GDM1 (cell line): ENCODE data around the gene ARID5A.
"Not testable (repeated sequence)": the region's sequence is repeated elsewhere in the genome, so short reads cannot be mapped to it uniquely, and the experiment has no call there.

Experiments used
- DNase-seq: peaks from one replicate; lab custom pipeline; 2025; lab: John Stamatoyannopoulos, UW

ARID5A gene

DNA sequence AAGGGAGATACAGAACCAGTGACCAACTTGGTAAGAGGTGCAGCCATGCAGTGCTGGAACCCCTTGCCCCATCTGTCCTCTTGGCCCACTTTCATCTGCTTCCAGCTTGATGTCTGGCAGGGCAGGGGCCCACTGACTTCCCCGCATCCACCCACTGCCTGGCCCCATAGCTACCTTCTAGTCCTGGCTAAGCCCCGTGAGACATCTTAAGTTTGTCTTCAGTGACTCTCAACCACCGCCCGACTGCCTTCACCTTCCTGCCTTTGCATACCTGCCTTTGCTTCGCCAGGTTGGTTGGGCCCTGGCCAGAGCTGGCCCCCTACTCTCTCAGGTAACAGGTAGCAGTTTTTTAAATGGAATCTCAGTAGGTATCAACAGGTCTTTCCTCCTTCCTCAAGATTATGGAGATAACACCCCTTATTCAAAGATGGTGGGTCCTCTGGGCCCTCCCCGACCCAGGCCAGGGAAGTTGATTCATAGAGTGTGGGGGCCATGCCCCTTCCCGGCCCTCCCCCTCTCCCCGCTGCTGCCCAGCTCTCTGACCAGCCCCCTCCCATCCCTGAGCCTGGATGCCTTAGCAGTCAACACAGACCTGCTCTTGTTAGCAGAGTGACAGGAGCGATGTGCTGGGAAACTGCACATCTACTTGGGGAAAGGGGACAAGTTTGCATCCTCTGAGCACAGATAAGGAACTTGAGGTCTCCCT, 2.8 kb downstream of the ARID5A start:
- no peak for DNase-seq

DNA sequence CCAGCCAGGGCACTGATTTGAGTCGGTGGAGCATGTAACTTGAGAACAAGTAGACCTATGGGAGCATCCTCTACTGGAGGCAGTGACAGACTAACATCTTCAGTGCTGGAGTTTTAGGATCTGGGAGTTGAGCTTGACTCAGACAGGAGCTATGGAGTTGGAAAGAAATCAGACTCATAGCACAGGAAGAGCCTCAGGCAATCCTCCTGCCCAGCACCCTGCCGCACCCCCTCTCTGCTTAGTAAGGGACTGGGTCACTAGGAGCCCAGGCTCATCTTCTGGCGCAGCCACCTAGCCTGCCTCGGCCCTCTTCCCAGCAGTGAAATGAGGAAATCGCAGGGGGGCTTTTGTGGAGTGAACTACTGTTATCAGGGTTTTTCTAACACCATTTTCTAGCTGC, 3.6 kb downstream of the ARID5A start:
- no peak for DNase-seq

DNA sequence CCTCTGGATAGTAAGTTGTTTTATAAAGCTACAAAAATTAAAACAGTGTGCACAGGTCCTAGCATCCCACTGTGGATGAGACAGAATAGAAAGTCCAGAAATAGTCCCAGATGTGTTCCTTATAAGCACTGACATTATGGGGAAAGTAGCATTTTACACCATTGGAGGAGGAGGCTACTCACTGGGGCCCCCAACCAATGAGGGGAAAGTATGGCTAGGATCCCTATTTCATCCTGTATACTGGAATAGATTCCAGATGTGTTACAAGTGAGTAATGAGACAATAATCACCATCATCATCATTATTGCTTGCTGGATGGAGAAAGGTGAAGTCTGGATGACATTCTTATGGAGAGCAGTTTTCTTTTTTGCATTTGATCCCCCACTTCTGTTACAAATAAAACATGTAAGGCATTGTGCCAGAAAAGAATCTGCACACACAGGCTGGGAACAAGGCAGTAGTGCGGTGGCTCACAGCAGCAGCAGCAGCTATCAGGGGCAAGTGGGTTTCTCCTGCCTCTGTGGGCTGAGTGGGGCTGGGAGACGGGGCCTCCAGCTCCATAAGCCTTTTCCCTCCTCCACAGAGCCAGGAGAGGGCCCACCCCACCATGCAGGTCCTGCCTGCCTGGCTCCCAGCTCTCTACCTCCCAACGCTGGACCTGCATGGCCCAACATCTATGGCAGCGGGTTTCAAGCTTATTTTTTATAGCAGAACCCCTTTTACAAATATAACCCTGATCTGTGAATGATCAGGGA, 5.0 kb downstream of the ARID5A start:
- no peak for DNase-seq

DNA sequence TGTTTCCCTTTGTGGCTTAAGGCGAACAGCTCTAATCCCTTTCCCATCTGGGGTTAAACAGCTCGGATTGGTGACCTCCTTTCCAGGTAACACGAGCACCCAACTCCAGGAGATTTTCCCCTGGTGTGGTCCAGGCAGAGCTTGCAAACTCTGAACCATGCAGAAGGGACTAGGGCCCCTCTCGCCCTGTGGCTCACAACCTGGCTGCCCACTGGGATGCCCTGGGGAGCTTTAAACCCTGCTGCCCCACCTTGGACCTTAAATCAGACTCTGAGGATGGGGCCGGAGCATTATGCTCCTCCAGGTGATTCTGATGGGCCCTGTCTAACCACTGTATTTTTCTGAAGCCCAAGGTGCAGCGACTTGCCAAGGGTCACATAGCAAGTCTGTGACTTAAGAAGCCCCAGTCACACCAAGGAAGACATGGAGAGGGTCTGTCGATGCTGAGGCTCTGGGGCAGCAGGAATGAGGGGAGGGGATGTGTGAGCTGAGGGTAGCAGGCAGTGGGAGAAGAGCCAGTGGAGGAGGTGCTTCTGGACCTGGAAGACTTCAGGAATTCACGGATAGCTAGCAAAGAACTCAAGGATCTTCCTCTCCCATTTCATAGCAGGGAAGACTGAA, 5.9 kb downstream of the ARID5A start:
- no peak for DNase-seq

DNA sequence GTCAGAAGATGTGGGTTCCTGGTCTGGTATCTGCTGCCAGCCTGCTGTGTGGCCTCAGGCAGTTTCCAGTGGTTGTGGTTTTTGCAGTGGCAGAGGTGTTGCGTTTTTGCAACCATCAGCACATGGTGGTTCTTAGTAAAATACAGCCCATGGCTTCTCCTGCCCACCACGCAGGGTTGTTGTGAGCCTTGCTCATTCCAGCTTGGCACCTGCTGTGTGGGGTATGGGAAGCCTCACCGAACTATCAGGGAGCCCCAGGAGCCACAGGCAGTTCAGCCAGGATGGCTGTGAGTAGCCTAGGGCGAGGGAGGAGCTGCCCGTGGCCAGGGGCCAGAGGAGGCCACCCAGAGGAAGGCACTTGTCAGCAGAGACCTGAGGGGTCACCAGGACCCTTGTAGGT, 9.8 kb downstream of the ARID5A start:
- DNase-seq: no peak

DNA sequence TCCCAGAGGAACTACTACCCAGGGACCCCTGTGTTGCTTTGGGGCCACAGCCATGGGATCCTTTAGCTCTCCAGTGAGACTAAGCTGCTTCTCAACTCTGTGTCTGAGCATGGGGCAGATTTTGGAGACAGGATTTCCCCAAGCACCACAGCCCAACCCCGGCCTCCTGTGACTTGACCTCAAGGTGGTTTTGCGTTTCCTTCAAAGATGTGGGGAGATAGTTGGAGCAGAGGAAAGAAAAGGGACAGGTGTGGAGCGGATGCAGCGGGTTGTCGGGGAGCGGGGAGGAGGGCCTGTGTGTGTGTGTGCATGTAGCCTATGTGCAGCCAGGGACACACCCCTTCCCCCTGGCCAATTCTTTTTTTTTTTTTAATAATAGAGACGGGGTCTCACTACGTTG, 10.2 kb downstream of the ARID5A start:
- no peak for DNase-seq

DNA sequence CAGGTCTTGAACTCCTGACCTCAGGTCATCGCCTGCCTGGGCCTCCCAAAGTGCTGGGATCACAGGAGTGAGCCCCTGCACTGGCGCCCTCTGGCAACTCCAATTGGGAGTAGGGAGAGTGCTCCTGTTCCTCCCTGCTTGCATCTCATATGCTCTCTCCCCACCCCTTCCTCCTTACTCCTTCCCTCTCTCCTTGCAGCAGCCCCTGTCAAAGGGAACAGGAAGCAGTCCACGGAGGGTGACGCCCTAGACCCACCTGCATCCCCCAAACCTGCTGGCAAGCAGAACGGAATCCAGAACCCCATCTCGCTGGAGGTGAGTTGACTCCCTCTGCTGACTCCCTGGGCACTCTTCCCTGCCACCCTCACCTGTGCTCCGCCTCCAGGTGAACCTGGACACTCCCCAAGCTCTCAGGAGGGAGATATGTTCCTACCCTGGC, 10.7 kb downstream of the ARID5A start:
- DNase-seq: no peak

DNA sequence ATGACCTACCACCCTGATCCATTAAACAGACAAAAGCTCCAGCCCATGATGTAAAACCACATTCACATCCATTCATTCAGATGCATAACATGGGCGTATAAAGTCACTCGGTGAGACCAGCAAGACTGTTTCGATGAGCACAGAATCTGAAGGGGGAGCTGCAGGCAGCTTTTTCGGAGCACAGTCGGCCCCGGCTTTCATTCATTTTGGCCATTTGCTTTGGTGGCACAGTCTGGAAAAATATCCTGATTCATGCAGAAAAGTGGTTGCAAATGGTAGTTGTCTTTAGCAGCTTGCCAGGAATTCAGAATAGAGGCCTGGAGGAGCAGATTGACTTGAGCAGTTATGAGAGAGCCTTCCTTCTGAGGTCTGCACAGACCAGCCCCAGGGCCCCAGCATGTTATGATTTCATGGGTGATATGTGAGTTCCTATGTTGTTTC, 11.2 kb downstream of the ARID5A start:
- no peak for DNase-seq

DNA sequence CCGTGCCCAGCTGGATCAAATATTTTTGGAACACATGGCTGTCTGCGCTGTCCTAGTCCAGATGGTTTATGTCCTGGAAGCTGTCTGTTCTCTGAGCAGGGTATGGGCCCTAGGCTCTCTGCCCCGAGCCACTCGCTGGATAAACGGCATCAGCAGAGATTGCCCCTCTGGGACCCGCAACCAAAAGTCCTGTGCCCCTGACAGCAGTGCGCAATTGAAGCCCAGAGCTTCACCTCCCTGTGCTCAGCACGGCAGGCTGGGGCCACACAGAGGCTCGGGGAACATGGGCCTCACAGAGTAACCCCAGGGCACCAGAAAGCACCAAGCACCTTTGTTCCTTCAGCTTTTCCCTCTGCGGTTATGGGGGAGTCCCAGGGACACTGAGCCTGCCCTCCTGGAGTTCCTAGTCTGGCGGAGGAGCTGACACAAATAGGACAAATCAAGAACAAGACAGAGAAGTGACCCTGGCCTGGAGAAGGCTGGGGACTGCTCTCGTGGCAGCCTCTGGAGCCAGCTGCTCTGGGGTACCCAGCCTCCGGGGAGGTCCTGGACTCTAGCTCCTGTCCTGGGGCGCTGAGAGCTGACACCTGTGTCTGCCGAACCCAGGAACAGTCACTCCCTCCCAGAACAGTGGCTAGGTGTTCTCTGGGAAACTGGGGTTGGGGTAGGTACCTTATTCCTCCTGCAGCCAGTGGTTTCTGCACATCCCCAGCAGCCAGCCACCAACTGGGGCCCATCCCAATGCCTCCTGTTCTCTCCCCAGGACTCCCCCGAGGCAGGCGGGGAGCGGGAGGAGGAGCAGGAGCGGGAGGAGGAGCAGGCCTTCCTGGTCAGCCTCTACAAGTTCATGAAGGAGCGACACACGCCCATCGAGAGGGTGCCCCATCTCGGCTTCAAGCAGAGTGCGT, 12.3 kb downstream of the ARID5A start:
- no peak for DNase-seq

DNA sequence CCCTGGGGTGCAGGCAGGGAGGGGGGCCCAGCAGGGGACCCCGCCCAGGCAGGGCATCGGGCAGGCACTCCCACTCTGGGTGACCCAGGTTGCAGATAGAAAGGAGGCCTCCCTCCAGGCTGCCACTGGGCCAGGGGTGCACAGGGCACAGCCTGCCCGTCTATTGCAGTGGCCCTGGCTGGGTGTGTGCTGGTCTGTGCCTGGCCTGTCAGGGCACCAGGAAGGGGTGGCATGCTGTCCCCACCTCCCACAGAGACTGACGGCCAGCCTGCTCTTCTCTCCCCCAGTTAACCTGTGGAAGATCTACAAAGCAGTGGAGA, 12.9 kb downstream of the ARID5A start:
- no peak for DNase-seq

DNA sequence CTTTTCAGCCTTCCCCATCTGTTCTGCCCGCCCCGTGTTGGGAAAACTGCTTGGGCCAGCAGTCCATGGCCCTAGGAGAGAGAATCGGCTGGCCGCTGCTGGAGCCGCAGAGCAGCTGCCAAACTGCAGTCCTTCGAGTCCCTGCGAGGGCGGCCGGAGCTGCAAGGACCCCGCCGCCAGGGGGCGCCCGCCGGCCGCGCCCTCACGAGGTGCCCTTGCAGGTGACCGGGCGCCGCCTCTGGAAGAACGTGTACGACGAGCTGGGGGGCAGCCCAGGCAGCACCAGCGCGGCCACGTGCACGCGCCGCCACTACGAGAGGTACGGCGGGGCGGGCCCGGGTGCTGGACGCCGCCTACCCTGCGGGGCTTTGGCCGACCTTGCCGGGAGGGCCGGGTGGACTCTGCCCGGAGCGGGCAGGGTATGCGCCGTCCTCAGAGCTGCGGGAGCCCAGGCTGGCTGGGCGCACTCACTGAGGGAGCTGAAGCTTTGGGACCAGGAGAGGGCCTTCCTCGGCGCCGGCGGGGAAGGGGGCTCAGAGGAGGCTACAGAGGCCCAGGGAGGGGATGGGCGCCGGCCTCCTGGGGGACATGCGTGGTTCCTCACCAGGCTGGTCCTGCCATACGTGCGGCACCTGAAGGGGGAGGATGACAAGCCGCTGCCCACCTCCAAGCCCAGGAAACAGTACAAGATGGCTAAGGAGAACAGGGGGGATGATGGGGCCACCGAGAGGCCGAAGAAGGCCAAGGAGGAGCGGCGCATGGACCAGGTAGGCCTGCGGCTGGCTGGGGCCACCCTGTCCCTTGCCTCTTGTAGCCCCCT, 13.6 kb downstream of the ARID5A start:
- DNase-seq: no peak

DNA sequence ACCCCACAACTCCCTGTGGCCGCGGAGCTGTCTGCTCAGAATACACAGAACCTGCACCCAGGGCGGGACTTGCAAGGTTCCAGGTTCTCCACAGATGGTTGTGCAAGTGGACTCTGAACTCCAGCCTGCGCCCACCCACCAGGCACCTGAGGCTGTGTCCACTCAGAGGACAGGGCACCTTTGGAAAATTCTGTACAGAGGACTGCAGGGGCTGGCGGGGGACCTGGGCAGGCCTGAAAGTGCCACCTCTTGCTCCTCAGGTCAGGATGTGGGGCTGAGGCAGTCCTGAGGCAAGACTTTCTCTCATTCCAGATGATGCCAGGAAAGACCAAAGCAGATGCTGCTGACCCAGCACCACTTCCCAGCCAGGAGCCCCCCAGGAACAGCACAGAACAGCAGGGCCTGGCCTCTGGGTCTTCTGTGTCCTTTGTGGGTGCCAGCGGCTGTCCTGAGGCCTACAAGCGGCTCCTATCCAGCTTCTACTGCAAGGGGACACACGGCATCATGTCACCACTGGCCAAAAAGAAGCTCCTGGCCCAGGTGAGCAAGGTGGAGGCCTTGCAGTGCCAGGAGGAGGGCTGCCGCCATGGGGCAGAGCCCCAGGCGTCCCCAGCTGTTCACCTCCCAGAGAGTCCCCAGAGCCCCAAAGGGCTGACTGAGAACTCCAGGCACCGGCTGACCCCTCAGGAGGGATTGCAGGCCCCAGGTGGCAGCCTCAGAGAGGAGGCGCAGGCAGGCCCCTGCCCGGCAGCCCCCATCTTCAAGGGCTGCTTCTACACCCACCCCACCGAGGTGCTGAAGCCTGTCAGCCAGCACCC, 14.4 kb downstream of the ARID5A start:
- no peak for DNase-seq

DNA sequence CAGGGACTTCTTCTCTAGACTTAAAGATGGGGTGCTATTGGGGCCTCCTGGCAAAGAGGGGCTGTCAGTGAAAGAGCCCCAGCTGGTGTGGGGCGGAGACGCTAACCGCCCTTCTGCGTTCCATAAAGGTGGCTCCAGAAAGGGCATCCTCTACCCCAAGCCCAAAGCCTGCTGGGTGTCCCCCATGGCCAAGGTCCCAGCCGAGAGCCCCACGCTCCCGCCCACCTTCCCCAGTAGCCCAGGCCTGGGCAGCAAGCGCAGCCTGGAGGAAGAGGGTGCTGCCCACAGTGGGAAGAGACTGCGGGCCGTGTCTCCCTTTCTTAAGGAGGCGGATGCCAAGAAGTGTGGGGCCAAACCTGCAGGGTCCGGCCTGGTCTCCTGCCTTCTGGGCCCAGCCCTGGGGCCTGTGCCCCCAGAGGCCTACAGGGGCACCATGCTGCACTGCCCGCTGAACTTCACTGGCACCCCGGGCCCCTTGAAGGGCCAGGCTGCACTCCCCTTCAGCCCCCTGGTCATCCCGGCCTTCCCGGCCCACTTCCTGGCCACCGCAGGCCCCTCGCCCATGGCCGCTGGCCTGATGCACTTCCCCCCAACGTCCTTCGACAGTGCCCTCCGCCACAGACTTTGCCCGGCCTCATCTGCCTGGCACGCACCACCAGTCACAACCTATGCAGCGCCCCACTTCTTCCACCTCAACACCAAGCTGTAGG, 15.2 kb downstream of the ARID5A start:
- DNase-seq: no peak

DNA sequence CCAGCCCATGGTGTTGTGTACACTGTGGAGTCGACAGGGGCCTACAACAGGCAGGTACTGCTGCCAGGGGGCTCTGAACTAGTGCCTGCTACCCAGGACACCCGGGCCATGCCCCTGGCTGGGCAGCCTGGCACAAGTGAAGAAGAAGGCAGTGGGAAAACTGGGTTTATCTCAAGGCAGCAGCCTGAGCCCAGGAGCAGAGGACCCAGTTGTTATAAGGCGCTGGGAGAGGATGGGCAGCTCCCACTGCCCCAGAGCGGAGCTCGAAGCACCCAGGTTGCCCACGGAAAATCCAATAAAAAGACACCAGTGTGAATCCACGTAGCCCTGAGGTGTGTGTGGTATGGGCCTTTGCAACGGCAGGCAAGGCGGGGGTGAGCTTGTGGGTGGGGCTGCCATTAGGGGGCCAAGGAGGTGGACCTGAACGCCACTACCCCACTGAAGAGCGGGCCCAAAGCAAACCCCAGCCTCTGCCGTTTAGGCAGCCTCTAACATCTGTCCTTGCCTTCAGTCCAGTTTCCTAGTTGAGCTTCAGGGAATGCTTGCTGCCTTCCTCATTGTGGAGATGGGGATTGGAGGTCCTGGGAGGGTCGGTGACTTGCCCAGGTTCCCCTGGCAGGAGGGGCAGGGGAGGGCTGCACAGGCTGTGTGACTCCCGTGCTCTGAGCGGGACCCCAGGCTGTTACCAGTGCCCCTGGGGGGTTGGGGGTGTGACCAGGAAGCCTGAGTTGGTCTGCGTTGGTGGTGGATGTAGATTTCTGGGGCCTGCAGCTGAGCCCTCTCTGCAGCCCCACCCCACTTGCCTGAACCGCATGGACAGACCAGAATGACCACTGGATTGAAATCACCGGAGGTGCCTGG, 16.0 kb downstream of the ARID5A start:
- DNase-seq: no peak

DNA sequence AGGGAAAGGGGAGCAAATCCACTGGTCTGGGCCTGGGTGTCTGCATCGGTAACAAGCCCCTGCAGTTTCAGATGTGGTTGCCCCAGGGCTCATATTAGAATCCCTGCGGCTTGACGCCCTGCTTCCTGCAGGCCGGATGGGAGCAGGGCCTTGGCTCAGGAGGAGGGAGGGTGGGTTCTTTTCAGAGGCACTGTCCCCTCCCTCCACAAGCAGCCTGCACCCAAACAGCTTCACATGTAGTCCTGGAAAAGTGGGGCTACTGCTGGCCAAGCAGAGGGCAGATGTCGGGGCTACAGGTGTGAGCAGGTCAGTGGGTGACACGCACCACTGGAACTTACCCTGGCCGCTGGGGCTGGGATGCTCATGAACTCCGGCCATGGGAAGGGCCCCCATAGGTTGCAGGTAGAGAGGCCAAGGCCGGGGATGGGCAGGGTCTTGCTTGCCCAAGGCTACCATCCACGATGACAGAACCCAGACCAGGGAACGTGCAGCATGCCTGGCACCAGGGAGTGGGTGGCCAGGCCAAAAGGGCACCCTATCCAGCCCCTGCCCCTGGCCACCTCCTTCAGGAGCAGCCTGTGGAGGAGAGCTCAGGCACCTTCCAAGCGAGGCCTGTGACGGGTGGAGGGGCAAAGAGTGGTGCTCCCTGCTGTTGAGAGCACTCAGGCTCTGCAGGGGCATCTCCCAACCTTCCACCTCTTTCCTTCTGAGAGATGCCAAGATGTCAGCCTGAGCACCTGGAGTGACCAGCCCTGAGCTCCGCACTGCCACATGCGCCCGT, 16.8 kb downstream of the ARID5A start:
- no peak for DNase-seq

DNA sequence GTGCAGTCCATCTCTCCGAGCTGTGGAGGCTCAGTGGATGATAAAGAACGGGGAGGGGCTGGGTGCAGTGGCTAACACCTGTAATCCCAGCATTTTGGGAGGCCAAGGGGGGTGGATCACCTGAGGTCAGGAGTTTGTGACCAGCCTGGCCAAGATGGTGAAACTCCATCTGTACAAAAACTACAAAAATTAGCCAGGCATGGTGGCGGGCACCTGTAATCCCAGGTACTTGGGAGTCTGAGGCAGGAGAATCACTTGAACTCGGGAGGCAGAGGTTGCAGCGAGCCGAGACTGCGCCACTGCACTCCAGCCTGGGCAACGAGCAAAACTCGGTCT, 17.4 kb downstream of the ARID5A start:
- DNase-seq: not testable (repeated sequence)

DNA sequence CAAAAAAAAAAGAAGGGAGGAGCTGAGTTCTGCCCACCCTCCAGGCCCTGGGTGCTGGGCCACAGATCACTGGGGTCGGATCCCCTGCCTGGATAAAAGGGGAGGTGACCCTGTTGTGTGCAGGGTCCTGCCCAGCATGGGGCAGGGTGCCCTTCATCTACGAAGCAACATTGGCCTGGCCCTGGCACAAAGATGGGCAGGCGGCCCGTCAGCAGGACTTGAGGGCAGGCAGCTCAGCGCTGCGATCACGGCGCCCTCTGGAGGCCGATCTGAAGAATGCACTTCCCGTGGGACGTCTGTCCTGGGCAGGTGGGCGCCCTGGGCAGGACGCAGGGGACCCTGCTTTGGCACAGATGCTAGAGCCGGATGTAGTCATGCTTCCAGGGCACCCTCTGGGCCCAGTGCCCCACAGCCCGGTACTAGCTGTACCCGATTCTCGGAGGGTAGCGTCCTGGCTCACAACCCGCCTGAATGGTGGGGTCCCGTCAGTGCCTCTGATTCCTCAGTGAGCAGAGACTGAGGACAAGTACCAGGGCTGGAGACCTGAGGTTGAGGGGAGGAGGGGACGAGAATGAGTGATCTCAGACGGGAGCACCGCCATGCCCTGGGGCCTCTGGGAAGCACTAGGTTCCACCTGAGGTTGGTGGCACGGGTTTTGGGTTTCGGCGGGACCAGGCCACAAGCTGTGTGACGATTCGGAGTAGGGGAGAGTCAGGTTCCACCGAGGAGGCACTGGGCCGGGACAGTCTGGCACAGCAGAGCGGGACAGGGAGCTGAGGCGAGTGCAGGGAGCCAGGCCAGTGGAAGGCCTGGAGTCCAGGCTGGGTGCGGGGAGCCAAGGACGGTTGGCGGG, 18.0 kb downstream of the ARID5A start:
- DNase-seq: peak; percentile 51
